K562 (cell line): ENCODE data around the gene APP.

Source experiments
- ERF ChIP-seq: fragments of 450-650 bp; formaldehyde crosslinking; IDR thresholded peaks from 2 replicates; pipeline ENCODE4 v1.4.0; 2020; ENCODE audit warnings: mild to moderate bottlenecking, mixed read lengths
- SMARCB1 ChIP-seq: IDR thresholded peaks from 2 replicates; pipeline ENCODE4 v1.6.1; 2011; ENCODE audit warnings: improper control_type of control experiment, low read depth; ENCODE audit not compliant: insufficient read length
- TF ChIP-seq, protein P1 (sequence below): fragments of 450-650 bp; IDR thresholded peaks from 2 replicates; pipeline ENCODE4 v1.6.1; 2018; ENCODE audit not compliant: partially characterized antibody
- TF ChIP-seq, protein P2 (sequence below), 3 experiments: IDR thresholded peaks in 2 of 3; conservative IDR thresholded peaks in 1 of 3; 2 replicates each; pipeline ENCODE4 v1.5.1; 2011 to 2012; ENCODE audit warnings: low read length in 3 of 3, mild to moderate bottlenecking in 3 of 3, control low read depth in 2 of 3, improper control_type of control experiment in 1 of 3, inconsistent platforms in 1 of 3, low read depth in 1 of 3, mixed read lengths in 1 of 3, moderate library complexity in 1 of 3; ENCODE audit not compliant: insufficient read depth in 2 of 3

DNA sequence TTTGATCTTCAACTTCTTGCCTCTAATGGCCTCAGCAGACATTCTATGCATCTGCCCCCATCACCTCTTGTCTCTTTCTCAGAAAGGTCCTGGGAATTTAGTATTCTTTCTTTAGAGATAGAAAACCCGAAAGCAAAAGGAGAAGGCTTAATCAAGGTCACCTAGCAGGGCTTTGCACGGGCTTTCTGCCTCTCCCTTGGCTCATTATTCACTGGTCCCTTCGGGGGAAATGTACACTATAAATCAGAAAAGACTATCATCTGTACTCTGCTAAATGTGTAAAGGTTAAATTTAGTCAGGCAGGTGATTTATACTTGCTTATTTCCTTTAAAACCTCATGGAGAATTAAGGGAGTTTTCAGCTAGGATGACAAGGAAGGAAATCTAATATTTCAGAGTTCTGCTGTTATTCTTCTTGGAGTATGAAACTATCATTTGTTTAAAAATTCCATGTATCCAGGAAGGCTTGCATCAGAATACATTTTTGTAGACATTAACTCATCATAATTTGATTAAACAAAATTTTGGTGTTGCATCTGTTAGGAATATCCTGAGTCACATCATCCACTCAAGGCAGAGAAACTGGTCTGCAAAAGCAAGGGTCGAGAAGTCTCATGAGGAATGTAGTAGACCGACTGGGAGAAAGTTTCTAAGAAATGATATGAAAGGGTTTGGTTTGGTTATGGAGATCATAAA, 311.2 kb downstream of the APP start:
- TF ChIP-seq SMARCB1 (no peak), ERF (CRISPR knock-in tag) (no peak)
- TF ChIP-seq, protein P1, sequence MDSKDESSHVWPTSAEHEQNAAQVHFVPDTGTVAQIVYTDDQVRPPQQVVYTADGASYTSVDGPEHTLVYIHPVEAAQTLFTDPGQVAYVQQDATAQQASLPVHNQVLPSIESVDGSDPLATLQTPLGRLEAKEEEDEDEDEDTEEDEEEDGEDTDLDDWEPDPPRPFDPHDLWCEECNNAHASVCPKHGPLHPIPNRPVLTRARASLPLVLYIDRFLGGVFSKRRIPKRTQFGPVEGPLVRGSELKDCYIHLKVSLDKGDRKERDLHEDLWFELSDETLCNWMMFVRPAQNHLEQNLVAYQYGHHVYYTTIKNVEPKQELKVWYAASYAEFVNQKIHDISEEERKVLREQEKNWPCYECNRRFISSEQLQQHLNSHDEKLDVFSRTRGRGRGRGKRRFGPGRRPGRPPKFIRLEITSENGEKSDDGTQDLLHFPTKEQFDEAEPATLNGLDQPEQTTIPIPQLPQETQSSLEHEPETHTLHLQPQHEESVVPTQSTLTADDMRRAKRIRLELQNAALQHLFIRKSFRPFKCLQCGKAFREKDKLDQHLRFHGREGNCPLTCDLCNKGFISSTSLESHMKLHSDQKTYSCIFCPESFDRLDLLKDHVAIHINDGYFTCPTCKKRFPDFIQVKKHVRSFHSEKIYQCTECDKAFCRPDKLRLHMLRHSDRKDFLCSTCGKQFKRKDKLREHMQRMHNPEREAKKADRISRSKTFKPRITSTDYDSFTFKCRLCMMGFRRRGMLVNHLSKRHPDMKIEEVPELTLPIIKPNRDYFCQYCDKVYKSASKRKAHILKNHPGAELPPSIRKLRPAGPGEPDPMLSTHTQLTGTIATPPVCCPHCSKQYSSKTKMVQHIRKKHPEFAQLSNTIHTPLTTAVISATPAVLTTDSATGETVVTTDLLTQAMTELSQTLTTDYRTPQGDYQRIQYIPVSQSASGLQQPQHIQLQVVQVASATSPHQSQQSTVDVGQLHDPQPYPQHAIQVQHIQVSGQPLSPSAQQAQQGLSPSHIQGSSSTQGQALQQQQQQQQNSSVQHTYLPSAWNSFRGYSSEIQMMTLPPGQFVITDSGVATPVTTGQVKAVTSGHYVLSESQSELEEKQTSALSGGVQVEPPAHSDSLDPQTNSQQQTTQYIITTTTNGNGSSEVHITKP = no peak
- TF ChIP-seq, protein P2, sequence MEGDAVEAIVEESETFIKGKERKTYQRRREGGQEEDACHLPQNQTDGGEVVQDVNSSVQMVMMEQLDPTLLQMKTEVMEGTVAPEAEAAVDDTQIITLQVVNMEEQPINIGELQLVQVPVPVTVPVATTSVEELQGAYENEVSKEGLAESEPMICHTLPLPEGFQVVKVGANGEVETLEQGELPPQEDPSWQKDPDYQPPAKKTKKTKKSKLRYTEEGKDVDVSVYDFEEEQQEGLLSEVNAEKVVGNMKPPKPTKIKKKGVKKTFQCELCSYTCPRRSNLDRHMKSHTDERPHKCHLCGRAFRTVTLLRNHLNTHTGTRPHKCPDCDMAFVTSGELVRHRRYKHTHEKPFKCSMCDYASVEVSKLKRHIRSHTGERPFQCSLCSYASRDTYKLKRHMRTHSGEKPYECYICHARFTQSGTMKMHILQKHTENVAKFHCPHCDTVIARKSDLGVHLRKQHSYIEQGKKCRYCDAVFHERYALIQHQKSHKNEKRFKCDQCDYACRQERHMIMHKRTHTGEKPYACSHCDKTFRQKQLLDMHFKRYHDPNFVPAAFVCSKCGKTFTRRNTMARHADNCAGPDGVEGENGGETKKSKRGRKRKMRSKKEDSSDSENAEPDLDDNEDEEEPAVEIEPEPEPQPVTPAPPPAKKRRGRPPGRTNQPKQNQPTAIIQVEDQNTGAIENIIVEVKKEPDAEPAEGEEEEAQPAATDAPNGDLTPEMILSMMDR (IDR thresholded peaks at IDR 0.05 in 2 of 3, conservative IDR thresholded peaks at IDR 0.05 in 1 of 3; ENCODE audit: insufficient read depth in 2 of 3, low read depth in 1 of 3, low read length in 3 of 3) = no peak
